HEK293T (cell line): ENCODE measurements around the gene GIPC2.

Experiments used
- ARNT ChIP-seq: fragments of 450-650 bp; IDR thresholded peaks from 2 replicates; pipeline ENCODE4 v1.6.1; 2017; ENCODE audit warnings: mild to moderate bottlenecking
- BHLHE40 ChIP-seq: fragments of 450-650 bp; IDR thresholded peaks from 2 replicates; pipeline ENCODE4 v1.6.1; 2016; ENCODE audit warnings: mild to moderate bottlenecking, moderate library complexity, borderline replicate concordance
- CTBP1 ChIP-seq: fragments of 450-650 bp; IDR thresholded peaks from 2 replicates; pipeline ENCODE4 v1.6.1; 2016; ENCODE audit warnings: borderline replicate concordance
- FOXA1 ChIP-seq: fragments of 450-650 bp; IDR thresholded peaks from 2 replicates; pipeline ENCODE4 v1.6.1; 2016; ENCODE audit warnings: mild to moderate bottlenecking
- FOXM1 ChIP-seq: fragments of 450-650 bp; IDR thresholded peaks from 2 replicates; pipeline ENCODE4 v1.6.1; 2017; ENCODE audit warnings: mild to moderate bottlenecking, borderline replicate concordance
- HDGF ChIP-seq: fragments of 450-650 bp; IDR thresholded peaks from 2 replicates; pipeline ENCODE4 v1.6.1; 2017; ENCODE audit warnings: antibody characterized with exemption, borderline replicate concordance
- L3MBTL2 ChIP-seq: fragments of 450-650 bp; conservative IDR thresholded peaks from 2 replicates; pipeline ENCODE4 v1.6.1; 2016; ENCODE audit warnings: mild to moderate bottlenecking
- LEF1 ChIP-seq: fragments of 450-650 bp; IDR thresholded peaks from 2 replicates; pipeline ENCODE4 v1.6.1; 2017; ENCODE audit warnings: mild to moderate bottlenecking, borderline replicate concordance
- PKNOX1 ChIP-seq: fragments of 450-650 bp; IDR thresholded peaks from 2 replicates; pipeline ENCODE4 v1.6.1; 2016
- SP1 ChIP-seq: fragments of 450-650 bp; IDR thresholded peaks from 2 replicates; pipeline ENCODE4 v1.6.1; 2017
- SUZ12 ChIP-seq: fragments of 450-650 bp; IDR thresholded peaks from 2 replicates; pipeline ENCODE4 v1.6.1; 2016; ENCODE audit warnings: mild to moderate bottlenecking
- TARDBP ChIP-seq: fragments of 450-650 bp; IDR thresholded peaks from 2 replicates; pipeline ENCODE4 v1.6.1; 2016
- ZNF384 ChIP-seq: fragments of 450-650 bp; IDR thresholded peaks from 2 replicates; pipeline ENCODE4 v1.6.1; 2016

- TF ChIP-seq SUZ12, result no peak
- TF ChIP-seq PKNOX1, result no peak
- TF ChIP-seq FOXA1, result no peak
- no peak for TF ChIP-seq BHLHE40
- no peak for TF ChIP-seq TARDBP
- no peak for TF ChIP-seq FOXM1
- no peak for TF ChIP-seq ZNF384
- TF ChIP-seq SP1, result no peak
- no peak for TF ChIP-seq ARNT
- TF ChIP-seq HDGF, result no peak
- no peak for TF ChIP-seq LEF1
- TF ChIP-seq L3MBTL2, result no peak
- no peak for TF ChIP-seq CTBP1
Measured at GRCh38 chr1:78113156-78113916, 67.6 kb downstream of the GIPC2 start.
